Uterus (tissue), 4 donors: ENCODE data around the gene RPGRIP1L. TPM values are rescaled to one million over a fixed set of nuclear protein-coding genes. Genes with fewer than 3 reads are reported as not detected.

Source experiments
- DNase-seq, 2 donors: peaks; one replicate each; pipeline ENCODE4 v3.0.0-alpha.2; 2019 to 2020
- H3K27ac ChIP-seq, 2 donors: fragments of 200-600 bp; sonication (generic); 1 replicate in 1 of 2; 2 replicates in 1 of 2; pipeline ENCODE4 v1.5.1; 2016 to 2018
- H3K27me3 ChIP-seq, 2 donors: fragments of 200-600 bp; sonication (generic); one replicate each; pipeline ENCODE4 v1.5.1; 2018 to 2019; ENCODE audit warnings: control low read depth in 1 of 2
- H3K36me3 ChIP-seq, 2 donors: fragments of 200-600 bp; sonication (generic); one replicate each; pipeline ENCODE4 v1.5.1; 2019; ENCODE audit warnings: control low read depth in 1 of 2
- H3K4me1 ChIP-seq, 2 donors: fragments of 200-600 bp; sonication (generic); one replicate each; pipeline ENCODE4 v1.5.1; 2018 to 2019; ENCODE audit warnings: control low read depth in 1 of 2
- H3K4me3 ChIP-seq, 2 donors: fragments of 200-600 bp; sonication (generic); 1 replicate in 1 of 2; 2 replicates in 1 of 2; pipeline ENCODE4 v1.5.1; 2018 to 2019; ENCODE audit warnings: mild to moderate bottlenecking in 1 of 2
- H3K9me3 ChIP-seq, 2 donors: fragments of 200-600 bp; sonication (generic); one replicate each; pipeline ENCODE4 v1.5.1; 2019; ENCODE audit warnings: control low read depth in 1 of 2
- POLR2A ChIP-seq, 2 donors: fragments of 450-650 bp; IDR thresholded peaks; one replicate each; pipeline ENCODE4 v1.6.1; 2016; ENCODE audit warnings: antibody characterized with exemption in 2 of 2, mild to moderate bottlenecking in 1 of 2, moderate library complexity in 1 of 2
- intact Hi-C: fragments of 100-400 bp; cut with DNase I; formaldehyde crosslinking; loops from one replicate; pipeline ENCODE4 v1.15.1; 2023; ENCODE audit warnings: low total_unique reads
- total RNA-seq, 4 donors: library from RNA; depleted of rRNA in 3 of 4; stranded (reverse); fragments of >200 nt in 3 of 4; gene quantifications; one replicate each; pipeline versions ENCODE4 v1.1.0 to v1.2.4, GENCODE V29; 2014 to 2023
- TF ChIP-seq, protein P1 (sequence below), 4 experiments: fragments of 200-600 bp in 2 of 4; fragments of 450-650 bp in 2 of 4; sonication (generic) in 2 of 4; IDR thresholded peaks; one replicate each; pipeline ENCODE4 v1.5.1; 2016 to 2019; ENCODE audit warnings: antibody characterized with exemption in 4 of 4, mild to moderate bottlenecking in 2 of 4, moderate library complexity in 1 of 4
- donor health status: DM: yes; HTN: yes; CAD: no.

The RPGRIP1L gene
- total RNA-seq, 4 donors from 2014 or later = 1.2 to 35.3 (median 6.2) TPM

DNA sequence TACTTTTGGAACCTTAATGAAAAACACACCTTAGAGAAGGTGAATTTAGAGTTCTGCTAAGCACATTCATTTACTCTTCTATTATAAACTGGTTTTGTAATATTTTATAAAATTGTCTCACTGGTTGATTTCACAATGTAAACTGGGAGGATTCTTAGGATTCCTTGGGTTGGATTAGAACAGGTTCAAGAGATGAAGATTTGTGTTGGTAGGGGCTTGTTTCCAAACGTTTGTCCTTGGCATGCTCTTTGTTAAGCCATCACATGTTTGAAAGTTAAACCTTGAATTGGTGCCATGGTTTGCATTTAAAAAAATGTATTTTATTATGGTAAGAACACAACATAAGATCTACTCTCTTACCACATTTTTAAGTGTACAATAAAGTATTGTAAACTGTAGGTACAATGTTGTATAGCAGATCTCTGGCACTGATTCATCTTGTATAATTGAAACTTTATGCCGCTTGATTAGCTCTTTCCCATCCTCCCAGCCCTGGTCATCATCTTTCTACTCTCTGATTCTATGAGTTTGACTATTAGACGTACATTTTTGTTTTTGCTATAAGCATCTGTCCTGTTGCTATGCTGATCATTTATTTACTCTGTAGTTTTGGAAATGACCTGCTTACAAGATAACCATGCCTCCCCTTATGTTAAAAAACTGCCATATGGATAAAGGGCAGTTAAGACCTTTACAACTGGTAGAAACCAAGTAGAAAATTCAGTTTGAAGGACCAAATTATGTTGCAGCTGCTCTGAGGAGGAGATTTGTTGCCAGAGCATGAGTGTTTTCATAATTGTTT lies 9.9 kb upstream of the RPGRIP1L start:
- H3K4me1 ChIP-seq = peaks cover 0 to 10% of the 10 kb centered on the region in 2 donors
- no peaks in the 10 kb centered on the region for H3K36me3 ChIP-seq
- intact Hi-C loops = no loop called here
- DNase-seq = no peak
- TF ChIP-seq POLR2A (IDR thresholded peaks at IDR 0.05) = no peak
- TF ChIP-seq, protein P1, sequence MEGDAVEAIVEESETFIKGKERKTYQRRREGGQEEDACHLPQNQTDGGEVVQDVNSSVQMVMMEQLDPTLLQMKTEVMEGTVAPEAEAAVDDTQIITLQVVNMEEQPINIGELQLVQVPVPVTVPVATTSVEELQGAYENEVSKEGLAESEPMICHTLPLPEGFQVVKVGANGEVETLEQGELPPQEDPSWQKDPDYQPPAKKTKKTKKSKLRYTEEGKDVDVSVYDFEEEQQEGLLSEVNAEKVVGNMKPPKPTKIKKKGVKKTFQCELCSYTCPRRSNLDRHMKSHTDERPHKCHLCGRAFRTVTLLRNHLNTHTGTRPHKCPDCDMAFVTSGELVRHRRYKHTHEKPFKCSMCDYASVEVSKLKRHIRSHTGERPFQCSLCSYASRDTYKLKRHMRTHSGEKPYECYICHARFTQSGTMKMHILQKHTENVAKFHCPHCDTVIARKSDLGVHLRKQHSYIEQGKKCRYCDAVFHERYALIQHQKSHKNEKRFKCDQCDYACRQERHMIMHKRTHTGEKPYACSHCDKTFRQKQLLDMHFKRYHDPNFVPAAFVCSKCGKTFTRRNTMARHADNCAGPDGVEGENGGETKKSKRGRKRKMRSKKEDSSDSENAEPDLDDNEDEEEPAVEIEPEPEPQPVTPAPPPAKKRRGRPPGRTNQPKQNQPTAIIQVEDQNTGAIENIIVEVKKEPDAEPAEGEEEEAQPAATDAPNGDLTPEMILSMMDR (IDR thresholded peaks at IDR 0.05) = no peak
- no peaks in the 10 kb centered on the region for H3K9me3 ChIP-seq
- H3K27me3 ChIP-seq = no peaks in the 10 kb centered on the region
- no peak overlapping the region for H3K27ac ChIP-seq
- H3K4me3 ChIP-seq = no peak overlapping the region

DNA sequence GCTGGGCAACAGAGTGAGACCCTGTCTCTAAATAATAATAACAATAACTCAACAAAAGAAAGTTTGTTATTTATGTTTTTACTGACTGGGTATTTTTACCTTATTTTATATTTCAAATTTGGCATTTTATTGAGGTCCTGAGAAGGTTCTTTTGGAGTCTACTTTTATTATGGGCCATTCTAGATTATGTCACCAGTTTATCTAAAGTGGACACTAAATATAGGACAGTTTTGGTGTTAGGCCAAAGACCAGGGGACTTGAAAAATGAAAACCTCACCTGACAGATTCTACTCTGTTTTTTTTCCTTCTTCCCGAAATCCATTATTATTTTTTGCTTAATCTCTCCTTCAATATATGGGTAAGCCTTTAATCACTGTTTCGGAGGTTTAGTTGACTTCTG lies 8.4 kb upstream of the RPGRIP1L start:
- TF ChIP-seq POLR2A (IDR thresholded peaks at IDR 0.05) = no peak
- DNase-seq = no peak
- H3K27ac ChIP-seq = no peak overlapping the region

DNA sequence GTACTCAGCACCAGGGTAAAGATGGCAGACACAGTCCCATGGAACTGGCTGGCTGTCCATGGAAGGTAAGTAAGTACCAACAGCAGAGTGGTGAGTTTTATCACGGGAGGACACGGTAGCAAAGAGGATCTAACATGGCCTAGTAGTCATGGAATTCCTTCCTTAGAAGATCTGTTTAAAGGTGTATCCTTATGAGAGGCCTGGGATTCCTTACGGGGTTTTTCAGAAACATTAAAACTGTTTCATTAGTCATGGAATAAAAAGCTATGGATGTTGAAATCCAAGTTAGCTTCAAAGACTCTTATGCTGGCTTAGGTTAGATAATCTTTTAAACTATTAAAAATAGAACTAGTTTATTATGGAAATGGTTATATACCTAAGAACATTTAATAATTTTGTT lies 7.7 kb upstream of the RPGRIP1L start:
- Histone ChIP-seq H3K9me3 (no peaks in the 10 kb centered on the region), H3K36me3 (no peaks in the 10 kb centered on the region), H3K4me3 (no peak overlapping the region), H3K27ac (no peak overlapping the region), H3K4me1 (peaks cover 0 to 7% of the 10 kb centered on the region in 2 donors), H3K27me3 (no peaks in the 10 kb centered on the region)
- TF ChIP-seq, protein P1 (IDR thresholded peaks at IDR 0.05) = no peak
- no peak for TF ChIP-seq POLR2A (IDR thresholded peaks at IDR 0.05)
- no peak for DNase-seq
- intact Hi-C loops = no loop called here

More for the DNA sequence above, 8.4 kb upstream of the RPGRIP1L start:
- no peaks in the 10 kb centered on the region for H3K9me3 ChIP-seq
- H3K4me3 ChIP-seq = no peak overlapping the region
- H3K36me3 ChIP-seq = no peaks in the 10 kb centered on the region
- peaks cover 0 to 7% of the 10 kb centered on the region in 2 donors for H3K4me1 ChIP-seq
- H3K27me3 ChIP-seq = no peaks in the 10 kb centered on the region
- intact Hi-C loops = no loop called here

GRCh38 chr16:53708490-53708889 lies 4.8 kb upstream of the RPGRIP1L start:
- no peaks in the 10 kb centered on the region for H3K27me3 ChIP-seq
- DNase-seq = no peak
- TF ChIP-seq, protein P1 (IDR thresholded peaks at IDR 0.05) = no peak
- no peak for TF ChIP-seq POLR2A (IDR thresholded peaks at IDR 0.05)
- H3K4me1 ChIP-seq = peaks cover 0 to 3% of the 10 kb centered on the region in 2 donors
- intact Hi-C loops = no loop called here
- H3K36me3 ChIP-seq = no peaks in the 10 kb centered on the region
- H3K9me3 ChIP-seq = no peaks in the 10 kb centered on the region
- no peak overlapping the region for H3K4me3 ChIP-seq
- H3K27ac ChIP-seq = no peak overlapping the region

GRCh38 chr16:53707671-53708070 lies 4.0 kb upstream of the RPGRIP1L start:
- no peak overlapping the region for H3K4me3 ChIP-seq
- intact Hi-C loops = no loop called here
- TF ChIP-seq POLR2A (IDR thresholded peaks at IDR 0.05) = no peak
- TF ChIP-seq, protein P1 (IDR thresholded peaks at IDR 0.05) = no peak
- no peaks in the 10 kb centered on the region for H3K9me3 ChIP-seq
- DNase-seq = no peak
- H3K27ac ChIP-seq = no peak overlapping the region
- H3K27me3 ChIP-seq = no peaks in the 10 kb centered on the region
- H3K36me3 ChIP-seq = no peaks in the 10 kb centered on the region
- H3K4me1 ChIP-seq = no peaks in the 10 kb centered on the region
